Measurements from ENCODE around the gene DMKN. TPM values are rescaled to one million over a fixed set of nuclear protein-coding genes. Genes with fewer than 3 reads are reported as not detected.

The DMKN gene
- total and polyA plus RNA-seq, 2 of the 8 experiments (the other 6 are each of a cell fraction or from before 2014, with no cell fraction given), result 290 to 330 TPM

DNA sequence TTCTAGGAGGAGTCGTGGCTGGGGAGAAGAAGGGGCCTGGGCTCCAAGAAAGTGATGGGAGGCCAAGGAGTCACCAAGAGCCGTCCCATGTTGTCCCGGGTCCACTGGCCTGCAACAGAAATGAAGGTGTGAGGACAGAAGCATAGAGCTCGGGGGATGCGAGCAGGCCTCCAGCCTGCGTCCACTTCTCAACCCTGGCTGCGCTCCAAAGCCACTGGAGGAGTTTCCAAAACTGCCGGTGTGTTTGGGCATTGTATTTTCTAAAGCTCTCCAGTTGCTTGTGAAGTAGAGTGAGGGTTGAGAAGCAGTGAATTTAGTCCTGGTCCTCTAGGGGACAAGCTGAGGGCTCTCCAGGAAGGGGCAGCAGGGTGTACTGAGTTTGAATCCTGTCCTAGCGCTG lies 52.4 kb downstream of the DMKN start:
- Histone ChIP-seq H2BK15ac (ENCODE audit: low read length) (no peak overlapping the region), H4K8ac (ENCODE audit: extremely low read depth, insufficient read depth, low read length) (no peak overlapping the region; the same call in 1 of the 2 replicates), H2BK5ac (ENCODE audit: low read depth, low read length) (no peak overlapping the region), H4K91ac (replicated peaks; ENCODE audit: insufficient read length, low read length) (no peak overlapping the region), H3K27me3 (replicated peaks in 1 of 4; ENCODE audit: control insufficient read depth in 3 of 4, extremely low read depth in 1 of 4, insufficient read depth in 3 of 4, low read length in 3 of 4) (no peaks in the 10 kb centered on the region), H3K56ac (replicated peaks; ENCODE audit: insufficient read length, low read depth, low read length) (no peak overlapping the region), H3K27ac (ENCODE audit: low read depth, low read length) (no peak overlapping the region), H3K79me1 (ENCODE audit: low read depth, low read length) (no peaks in the 10 kb centered on the region), H3K36me3 (ENCODE audit: control insufficient read depth in 2 of 4, insufficient read depth in 4 of 4, low read length in 3 of 4) (no peaks in the 10 kb centered on the region), H3K9ac (replicated peaks in 1 of 4; ENCODE audit: extremely low read depth in 1 of 4, low read depth in 3 of 4, low read length in 3 of 4) (no peak overlapping the region), H3K4me1 (replicated peaks in 1 of 4; ENCODE audit: control insufficient read depth in 3 of 4, insufficient read depth in 4 of 4, low read length in 3 of 4) (no peaks in the 10 kb centered on the region), H2AK5ac (ENCODE audit: low read depth, low read length) (no peak overlapping the region), H4K5ac (ENCODE audit: insufficient read length, low read depth, low read length) (no peak overlapping the region), H2AFZ (ENCODE audit: low read length) (no peak overlapping the region), H3K14ac (ENCODE audit: insufficient read length) (no peak overlapping the region), H3K18ac (ENCODE audit: extremely low read depth, low read length) (no peak overlapping the region), H2BK120ac (replicated peaks; ENCODE audit: low read depth, low read length) (no peak overlapping the region), H3K4me2 (ENCODE audit: insufficient read depth in 1 of 2, low read depth in 2 of 2, low read length in 2 of 2) (no peak overlapping the region), H2BK20ac (ENCODE audit: low read length) (no peak overlapping the region), H3K23me2 (ENCODE audit: low read depth, low read length) (peaks cover 1% of the 10 kb centered on the region; the same call in 1 of the 2 replicates), H3K4ac (replicated peaks; ENCODE audit: insufficient read length, low read depth, low read length) (no peak overlapping the region), H3K4me3 (ENCODE audit: extremely low read depth in 1 of 4, insufficient read depth in 2 of 4, low read depth in 3 of 4, low read length in 4 of 4) (no peak overlapping the region), H3K9me3 (ENCODE audit: insufficient read depth in 2 of 2, low read depth in 1 of 2, low read length in 1 of 2) (no peaks in the 10 kb centered on the region), H3K23ac (ENCODE audit: insufficient read length) (no peak overlapping the region), H3K79me2 (ENCODE audit: control insufficient read depth in 1 of 2, insufficient read depth in 2 of 2, low read length in 2 of 2) (no peaks in the 10 kb centered on the region), H4K20me1 (replicated peaks in 1 of 2; ENCODE audit: control insufficient read depth in 1 of 2, insufficient read depth in 2 of 2, low read length in 2 of 2) (no peaks in the 10 kb centered on the region), H2BK12ac (ENCODE audit: low read depth, low read length) (no peak overlapping the region)
- FAIRE-seq, result no peak
- POLR2A ChIA-PET (ENCODE audit: partially characterized antibody), result no interaction called here
- DNase-seq (ENCODE audit: low read depth in 1 of 2, low spot score in 2 of 2), result no peak
- CTCF ChIA-PET (ENCODE audit: partially characterized antibody), result interaction anchor here (0.7 to 1.1 kb wide), 3 partner anchors 26 to 253 kb away, joined by 3 to 4 read pairs (median 3); no protein-coding TSS in a partner anchor
- 92% methylated on average over 9 of the region's 9 CpGs; no CpG with 5 or more reads in 1 of the 2 experiments for WGBS, 2 experiments (ENCODE audit: extremely low coverage in 1 of 2, insufficient coverage in 1 of 2, insufficient read length in 1 of 2, insufficient replicate concordance in 2 of 2, low coverage in 1 of 2, low lambda C conversion rate in 2 of 2, missing lambda C conversion rate in 1 of 2)
- TF ChIP-seq CEBPB (IDR thresholded peaks at IDR 0.05; ENCODE audit: low read depth, low read length) (no peak), ATF3 (IDR thresholded peaks at IDR 0.05; ENCODE audit: insufficient read depth, low read depth, low read length) (no peak), POLR2AphosphoS5 (IDR thresholded peaks at IDR 0.05; ENCODE audit: low read depth, low read length) (no peak), CREB1 (IDR thresholded peaks at IDR 0.05) (no peak), POLR2A (IDR thresholded peaks at IDR 0.05; ENCODE audit: control extremely low read depth in 1 of 2, low read depth in 2 of 2, low read length in 2 of 2) (no peak), KDM4A (IDR thresholded peaks at IDR 0.05; ENCODE audit: low read depth, low read length, severe bottlenecking) (no peak), GABPA (IDR thresholded peaks at IDR 0.05; ENCODE audit: borderline replicate concordance, insufficient read depth, low read length) (no peak), TEAD4 (IDR thresholded peaks at IDR 0.05; ENCODE audit: low read depth, low read length) (no peak), USF2 (IDR thresholded peaks at IDR 0.05; ENCODE audit: low read length) (no peak), SP4 (IDR thresholded peaks at IDR 0.05; ENCODE audit: low read length) (no peak)
- TF ChIP-seq, protein P1, sequence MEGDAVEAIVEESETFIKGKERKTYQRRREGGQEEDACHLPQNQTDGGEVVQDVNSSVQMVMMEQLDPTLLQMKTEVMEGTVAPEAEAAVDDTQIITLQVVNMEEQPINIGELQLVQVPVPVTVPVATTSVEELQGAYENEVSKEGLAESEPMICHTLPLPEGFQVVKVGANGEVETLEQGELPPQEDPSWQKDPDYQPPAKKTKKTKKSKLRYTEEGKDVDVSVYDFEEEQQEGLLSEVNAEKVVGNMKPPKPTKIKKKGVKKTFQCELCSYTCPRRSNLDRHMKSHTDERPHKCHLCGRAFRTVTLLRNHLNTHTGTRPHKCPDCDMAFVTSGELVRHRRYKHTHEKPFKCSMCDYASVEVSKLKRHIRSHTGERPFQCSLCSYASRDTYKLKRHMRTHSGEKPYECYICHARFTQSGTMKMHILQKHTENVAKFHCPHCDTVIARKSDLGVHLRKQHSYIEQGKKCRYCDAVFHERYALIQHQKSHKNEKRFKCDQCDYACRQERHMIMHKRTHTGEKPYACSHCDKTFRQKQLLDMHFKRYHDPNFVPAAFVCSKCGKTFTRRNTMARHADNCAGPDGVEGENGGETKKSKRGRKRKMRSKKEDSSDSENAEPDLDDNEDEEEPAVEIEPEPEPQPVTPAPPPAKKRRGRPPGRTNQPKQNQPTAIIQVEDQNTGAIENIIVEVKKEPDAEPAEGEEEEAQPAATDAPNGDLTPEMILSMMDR (IDR thresholded peaks at IDR 0.05; ENCODE audit: control extremely low read depth in 1 of 3, insufficient read depth in 1 of 3, low read depth in 1 of 3, low read length in 3 of 3), result no peak

All from H1 (cell line).